HepG2 (cell line): ENCODE data around the gene THY1. TPM values are rescaled to one million over a fixed set of nuclear protein-coding genes. Genes with fewer than 3 reads are reported as not detected.

Experiments
- ATAC-seq: fragments of 200-7000 bp; cut with Tn5 transposase; 3 replicates; pipeline ENCODE4 v1.9.1; 2020; ENCODE audit warnings: mild to moderate bottlenecking, moderate library complexity
- BruUV-seq: library from RNA; stranded (reverse); fragments of 400-500 nt; replicated peaks from 2 replicates; lab custom pipeline; 2021; lab: Mats Ljungman, UMichigan
- CTCF ChIA-PET: fragments of 300-600 bp; formaldehyde crosslinking; extraction: SDS; loops from one replicate; lab custom pipeline; 2021; ENCODE audit warnings: low total read pairs, inconsistent platforms, low intra/inter-chr PET ratio; lab: Yijun Ruan, JAX
- POLR2A ChIA-PET: fragments of 350-600 bp; sonication (Branson Sonifier 250); formaldehyde crosslinking; loops from one replicate; lab custom pipeline; 2020; ENCODE audit warnings: antibody characterized with exemption, inconsistent platforms; lab: Yijun Ruan, JAX
- DNase-seq: peaks from one replicate; pipeline ENCODE4 v3.0.0-alpha.2; 2015; ENCODE audit warnings: low spot score
- FAIRE-seq: peaks from 3 replicates; lab custom pipeline; 2011; peaks lifted over from hg19 to GRCh38; lab: Jason Lieb, UNC
- H2AFZ ChIP-seq: one replicate; pipeline ENCODE4 v1.6.1; 2011; ENCODE audit warnings: low read length, inconsistent platforms
- H3K27ac ChIP-seq: fragments of 300-600 bp; 3 replicates; pipeline ENCODE4 v1.8.0; 2011; ENCODE audit warnings: mixed run types, mild to moderate bottlenecking, mixed read lengths, low read length, inconsistent platforms; ENCODE audit not compliant: insufficient read depth; ENCODE audit errors: extremely low read length
- H3K27me3 ChIP-seq, 2 experiments: fragments of 200-600 bp in 1 of 2; 2 replicates in 1 of 2; 3 replicates in 1 of 2; pipeline versions ENCODE4 v1.6.0 to v1.8.0; 2011; ENCODE audit warnings: low read length in 2 of 2, mild to moderate bottlenecking in 2 of 2, moderate library complexity in 2 of 2, inconsistent platforms in 1 of 2; ENCODE audit not compliant: insufficient read depth in 2 of 2, control insufficient read depth in 1 of 2
- H3K36me3 ChIP-seq, 2 experiments: fragments of 200-600 bp in 1 of 2; replicated peaks in 1 of 2; 2 replicates in 1 of 2; 3 replicates in 1 of 2; pipeline versions ENCODE4 v1.5.1 to v1.8.0; 2011; ENCODE audit warnings: low read length in 2 of 2, inconsistent platforms in 1 of 2; ENCODE audit not compliant: insufficient read depth in 2 of 2, control insufficient read depth in 1 of 2
- H3K4me1 ChIP-seq: 2 replicates; pipeline ENCODE4 v1.5.1; 2012; ENCODE audit warnings: low read length, inconsistent platforms; ENCODE audit not compliant: insufficient read depth
- H3K4me2 ChIP-seq: 2 replicates; pipeline ENCODE4 v1.6.0; 2011; ENCODE audit warnings: low read depth, low read length, inconsistent platforms
- H3K4me3 ChIP-seq, 3 experiments: fragments of 200-600 bp in 1 of 3; sonication (generic), shearing (Covaris generic) in 1 of 3; replicated peaks in 1 of 3; 2 replicates each; pipeline ENCODE4 v1.5.1; 2011 to 2016; ENCODE audit warnings: low read length in 3 of 3, inconsistent platforms in 2 of 3, low read depth in 2 of 3, mild to moderate bottlenecking in 2 of 3, control low read depth in 1 of 3, mixed read lengths in 1 of 3; ENCODE audit not compliant: insufficient read depth in 1 of 3
- H3K79me2 ChIP-seq: one replicate; pipeline ENCODE4 v1.6.1; 2011; ENCODE audit warnings: low read length, inconsistent platforms; ENCODE audit not compliant: insufficient read depth
- H3K9ac ChIP-seq: 2 replicates; pipeline ENCODE4 v1.6.0; 2011; ENCODE audit warnings: mild to moderate bottlenecking, low read depth, low read length, inconsistent platforms; ENCODE audit not compliant: insufficient read depth
- H3K9me3 ChIP-seq: 2 replicates; pipeline ENCODE4 v1.5.1; 2012; ENCODE audit warnings: mild to moderate bottlenecking, low read length
- H4K20me1 ChIP-seq: 2 replicates; pipeline ENCODE4 v1.6.0; 2011; ENCODE audit warnings: inconsistent platforms, mild to moderate bottlenecking, low read length, moderate library complexity; ENCODE audit not compliant: insufficient read depth
- IKZF5 ChIP-seq: IDR thresholded peaks from 2 replicates; pipeline ENCODE4 v1.6.1; 2018; ENCODE audit warnings: missing genetic modification reagents, mild to moderate bottlenecking, missing compliant biosample characterization
- MED1 ChIP-seq: sonication (generic); formaldehyde crosslinking; IDR thresholded peaks from 2 replicates; pipeline ENCODE4 v1.4.0; 2020; ENCODE audit warnings: missing genetic modification reagents
- NR0B2 ChIP-seq: sonication (generic); formaldehyde crosslinking; IDR thresholded peaks from 2 replicates; pipeline ENCODE4 v1.4.0; 2020; ENCODE audit warnings: mild to moderate bottlenecking, missing genetic modification reagents
- NR1H2 ChIP-seq: sonication (generic); formaldehyde crosslinking; IDR thresholded peaks from 2 replicates; pipeline ENCODE4 v1.8.1; 2022; ENCODE audit warnings: low read depth, missing genetic modification reagents, borderline replicate concordance
- TBL1XR1 ChIP-seq: fragments of 150-350 bp; IDR thresholded peaks from 2 replicates; pipeline ENCODE4 v1.6.1; 2014; ENCODE audit warnings: borderline replicate concordance, low read length; ENCODE audit not compliant: partially characterized antibody
- ZEB1 ChIP-seq: IDR thresholded peaks from 2 replicates; pipeline ENCODE4 v1.6.1; 2012; ENCODE audit warnings: mild to moderate bottlenecking, low read depth, inconsistent platforms; ENCODE audit not compliant: insufficient replicate concordance
- ZGPAT ChIP-seq: IDR thresholded peaks from 2 replicates; pipeline ENCODE4 v1.6.1; 2016; ENCODE audit warnings: mild to moderate bottlenecking
- ZNF24 ChIP-seq: fragments of 450-650 bp; IDR thresholded peaks from 2 replicates; pipeline ENCODE4 v1.6.1; 2017; ENCODE audit warnings: antibody characterized with exemption, mild to moderate bottlenecking
- ZNF260 ChIP-seq: sonication (generic); formaldehyde crosslinking; IDR thresholded peaks from 2 replicates; pipeline ENCODE4 v1.4.0; 2020; ENCODE audit warnings: missing genetic modification reagents, low read depth, mild to moderate bottlenecking, borderline replicate concordance
- ZNF326 ChIP-seq: sonication (generic); formaldehyde crosslinking; IDR thresholded peaks from 2 replicates; pipeline ENCODE4 v1.4.0; 2020; ENCODE audit warnings: missing genetic modification reagents, borderline replicate concordance
- ZNF335 ChIP-seq: sonication (generic); formaldehyde crosslinking; IDR thresholded peaks from 2 replicates; pipeline ENCODE4 v1.4.0; 2020; ENCODE audit warnings: missing genetic modification reagents
- WGBS: methylation state at CpG from one replicate; pipeline ENCODE4 v1.1.6; 2017; ENCODE audit warnings: low lambda C conversion rate; 5-methylcytosine and 5-hydroxymethylcytosine counted together
- in situ Hi-C: cut with HindIII; loops from 2 replicates; pipeline ENCODE4 v1.10.0; 2017; ENCODE audit warnings: low pct_unique_long_range_greater_than_20kb; ENCODE audit not compliant: extremely low pct_ligation_motif_present
- intact Hi-C: fragments of 100-400 bp; cut with micrococcal nuclease; formaldehyde crosslinking; loops from one replicate; pipeline ENCODE4 v1.10.0; 2022; ENCODE audit not compliant: unreplicated experiment
- polyA plus RNA-seq, 8 experiments: library from polyadenylated mRNA; depleted of rRNA in 3 of 8; stranded (reverse) in 7 of 8; unstranded in 1 of 8; fragments of >200 nt; fragmentation: Illumina TruSeq in 4 of 8; extraction: Trizol in 4 of 8; gene quantifications; 2 replicates each; pipeline versions ENCODE4 v1.2.1 to v1.2.3, GENCODE V29; 2011 to 2016; ENCODE audit warnings: low read depth in 4 of 8, missing spikeins in 1 of 8, mixed read lengths in 1 of 8; ENCODE audit not compliant: insufficient read depth in 1 of 8
- total RNA-seq, 5 experiments: library from RNA; depleted of rRNA; stranded (reverse); fragments of >200 nt; fragmentation: Illumina TruSeq; extraction: Trizol; gene quantifications; 2 replicates each; pipeline ENCODE4 v1.2.3, GENCODE V29; 2016; ENCODE audit warnings: low read depth in 1 of 5

The THY1 gene
- total and polyA plus RNA-seq, 2 of the 13 experiments (the other 11 are each of a cell fraction or from before 2014, with no cell fraction given), result not detected

GRCh38 chr11:119461229-119461963 lies 38.4 kb upstream of the THY1 start:
- no peak overlapping the region for H2AFZ ChIP-seq
- no peak overlapping the region for H3K4me2 ChIP-seq
- no peaks in the 10 kb centered on the region for H3K9me3 ChIP-seq
- H3K4me3 ChIP-seq, result no peak overlapping the region
- no peak for DNase-seq
- FAIRE-seq, result no peak
- intact Hi-C loops (no loop called here), in situ Hi-C loops (no loop called here)
- no peak overlapping the region for H3K9ac ChIP-seq
- H3K36me3 ChIP-seq, result no peaks in the 10 kb centered on the region
- no peaks in the 10 kb centered on the region for H3K79me2 ChIP-seq
- H4K20me1 ChIP-seq, result no peaks in the 10 kb centered on the region
- WGBS, result 36% methylated on average over 4 of the region's 4 CpGs
- TF ChIP-seq ZNF326 (no peak), ZEB1 (no peak), NR1H2 (CRISPR knock-in tag) (no peak), ZNF260 (no peak), MED1 (CRISPR knock-in tag) (no peak), IKZF5 (CRISPR knock-in tag) (no peak), ZNF335 (CRISPR knock-in tag) (no peak), ZGPAT (CRISPR knock-in tag) (no peak), NR0B2 (CRISPR knock-in tag) (no peak), ZNF24 (no peak), TBL1XR1 (no peak)
- H3K27me3 ChIP-seq, result no peaks in the 10 kb centered on the region
- H3K27ac ChIP-seq, result no peak overlapping the region
- BruUV-seq, result no TSS peak
- H3K4me1 ChIP-seq, result peaks cover 18% of the 10 kb centered on the region
- ChIA-PET CTCF (no interaction called here), POLR2A (no interaction called here)
- ATAC-seq, result no peak
